Left ventricle myocardium superior (tissue), 1 donor: ENCODE results near the gene TSPAN6. TPM values are rescaled to one million over a fixed set of nuclear protein-coding genes. Genes with fewer than 3 reads are reported as not detected.

ENCODE experiments used
- ATAC-seq: fragments of 200-7000 bp; cut with Tn5 transposase; one replicate; pipeline ENCODE4 v1.9.1; 2020; ENCODE audit warnings: mild to moderate bottlenecking, moderate library complexity
- DNase-seq: peaks from one replicate; pipeline ENCODE4 v3.0.0-alpha.2; 2020
- intact Hi-C: fragments of 100-400 bp; cut with micrococcal nuclease; formaldehyde crosslinking; loops from one replicate; pipeline ENCODE4 v1.11.0; 2022
- total RNA-seq: library from RNA; stranded (reverse); fragmentation: NEBNext Ultra II Directional; extraction: Animal tissue kit (Norgen Biotek cat#: 25700); gene quantifications from one replicate; pipeline ENCODE4 v1.2.1, GENCODE V29; 2021
- donor health status: DM: no; HTN: yes; CAD: no; lungs with severe emphysema.

The TSPAN6 gene
- total RNA-seq, 1 donor from 2014 or later = 4.8 TPM

DNA sequence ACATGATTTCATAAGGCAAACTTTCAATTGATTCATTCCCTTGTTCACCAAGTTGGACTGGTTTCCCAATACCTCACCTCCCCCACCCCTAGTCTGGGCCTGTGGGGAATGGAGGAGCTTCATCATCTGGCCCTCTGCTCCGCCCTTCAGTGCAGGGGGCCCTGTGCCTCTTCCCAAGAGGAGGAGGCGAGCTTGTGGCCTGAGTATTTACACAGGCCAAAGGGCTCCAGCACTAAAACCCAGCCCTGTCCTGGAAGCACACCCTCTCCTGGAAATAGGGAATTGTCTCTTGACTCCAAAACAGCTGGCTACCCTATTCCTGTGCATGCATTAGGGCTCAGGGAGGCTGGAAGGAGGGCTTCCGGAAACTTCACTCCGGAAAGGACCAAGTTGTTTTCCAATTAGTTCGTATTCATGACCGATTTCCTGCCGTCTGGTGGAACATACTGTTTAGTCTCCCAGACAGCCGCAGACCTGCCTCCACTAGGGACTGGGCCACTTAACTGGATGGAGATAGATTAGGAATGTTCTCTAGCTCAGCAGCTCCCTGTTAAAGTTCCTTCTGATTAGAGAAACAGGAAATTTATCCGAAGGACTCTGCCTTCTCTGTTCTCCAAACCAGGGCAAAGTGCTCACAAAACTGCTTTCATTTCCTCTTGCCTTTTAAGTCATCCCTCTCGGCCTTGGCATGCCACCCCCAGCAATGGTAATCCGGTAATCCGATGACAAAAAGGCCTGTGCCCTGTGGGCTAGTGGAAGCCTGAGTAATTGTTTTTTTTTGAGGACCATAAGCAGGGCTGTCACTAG lies 13.1 kb upstream of the TSPAN6 start:
- DNase-seq = peak; percentile 72
- ATAC-seq = peak; percentile 92
- intact Hi-C loops = no loop called here

DNA sequence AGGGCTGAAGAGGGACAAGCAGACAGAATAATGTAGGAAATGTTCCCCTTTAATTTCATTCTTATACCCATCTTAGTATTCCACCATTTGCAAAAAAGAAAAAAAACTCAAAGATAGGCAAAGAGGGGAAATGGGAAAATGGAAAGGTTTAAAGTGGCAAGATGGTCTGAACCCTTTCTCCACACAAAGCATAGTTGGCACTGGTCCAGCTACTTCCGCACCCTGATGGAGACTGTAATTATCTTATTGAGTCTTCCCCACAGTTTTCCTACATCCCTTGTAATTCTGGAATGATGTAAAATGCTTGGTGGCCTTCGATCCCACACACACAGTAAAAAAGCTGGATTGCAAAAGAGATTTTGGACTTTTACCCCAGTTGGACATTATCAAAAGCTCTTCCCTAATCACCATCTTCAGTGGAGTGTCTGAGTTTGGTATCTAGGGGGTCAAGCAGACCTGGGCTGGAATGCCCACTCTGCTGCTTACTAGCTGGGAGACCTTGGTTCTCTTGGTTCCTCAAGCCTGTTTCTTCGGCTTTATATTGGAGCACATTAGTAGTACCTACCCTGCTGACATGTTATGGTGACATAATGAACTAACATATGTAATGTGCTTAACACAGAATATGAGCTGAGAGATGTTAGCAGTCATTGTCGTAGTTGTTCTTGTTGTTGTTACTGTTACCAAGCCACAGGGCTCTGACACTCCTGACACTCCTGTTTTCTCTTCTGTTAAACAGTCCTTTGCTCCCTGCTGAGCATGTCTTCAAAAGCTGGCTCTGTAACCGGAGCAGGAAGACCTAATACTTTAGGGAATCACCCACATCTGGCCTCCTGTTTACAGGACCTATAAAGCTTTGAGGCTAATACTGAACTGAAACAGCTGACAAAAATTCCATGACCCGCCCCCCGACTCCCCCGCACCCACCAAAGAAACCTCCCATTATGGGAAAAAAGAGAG lies 12.1 kb upstream of the TSPAN6 start:
- intact Hi-C loops = no loop called here
- ATAC-seq = peak; percentile 62
- DNase-seq = no peak

DNA sequence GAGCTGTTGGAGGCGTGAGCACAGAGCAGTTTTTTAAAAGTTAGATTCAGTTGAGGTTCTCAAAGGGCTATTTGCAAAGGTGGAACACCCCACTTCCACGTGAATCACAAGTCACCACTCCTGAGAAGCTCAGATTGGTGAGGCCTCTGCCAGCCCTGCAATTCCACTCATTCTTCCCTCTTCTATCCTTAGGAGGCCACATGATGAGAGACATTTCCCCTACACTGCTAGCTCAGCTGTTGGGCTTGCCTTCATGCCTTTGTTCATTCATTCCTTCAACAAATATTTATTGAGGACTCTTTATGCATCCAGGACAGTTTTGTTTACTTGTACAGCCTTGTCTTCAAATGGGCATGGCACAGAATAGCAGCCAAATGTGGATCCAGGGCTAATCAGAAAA lies 11.1 kb upstream of the TSPAN6 start:
- intact Hi-C loops = no loop called here
- DNase-seq (no peak), ATAC-seq (no peak)

- peak; percentile 2 for ATAC-seq
- intact Hi-C loops = no loop called here
- no peak for DNase-seq
Observed at GRCh38 chrX:100647095-100647494, 10.5 kb upstream of the TSPAN6 start.

GRCh38 chrX:100645106-100645505 lies 8.5 kb upstream of the TSPAN6 start:
- ATAC-seq (no peak), DNase-seq (no peak)
- intact Hi-C loops = no loop called here

- intact Hi-C loops = no loop called here
- peak; percentile 90 for ATAC-seq
- DNase-seq = peak; percentile 36
Observed at GRCh38 chrX:100643956-100644860, 7.6 kb upstream of the TSPAN6 start, which contains the start of gene SRPX2. SRPX2 (plus strand) TSS chrX:100644199; CDS start chrX:100646323, 2,124 bp downstream.

DNA sequence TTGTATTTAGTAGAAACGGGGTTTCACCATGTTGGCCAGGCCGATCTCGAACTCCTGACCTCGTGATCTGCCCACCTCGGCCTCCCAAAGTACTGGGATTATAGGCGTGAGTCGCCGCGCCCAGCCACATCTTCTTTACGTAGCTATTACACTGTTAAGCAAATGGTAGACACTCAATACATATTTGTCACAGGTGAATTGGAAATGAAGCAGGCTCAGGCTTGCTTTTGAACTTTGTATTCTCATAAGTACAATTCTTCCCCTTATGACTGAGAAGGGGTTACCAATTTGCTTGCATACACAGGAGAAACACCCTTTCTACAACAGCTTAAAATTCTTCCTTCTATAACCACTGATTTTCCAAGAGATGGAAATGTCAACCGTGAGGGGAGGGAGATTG lies 6.6 kb upstream of the TSPAN6 start:
- intact Hi-C loops = no loop called here
- no peak for ATAC-seq
- no peak for DNase-seq

DNA sequence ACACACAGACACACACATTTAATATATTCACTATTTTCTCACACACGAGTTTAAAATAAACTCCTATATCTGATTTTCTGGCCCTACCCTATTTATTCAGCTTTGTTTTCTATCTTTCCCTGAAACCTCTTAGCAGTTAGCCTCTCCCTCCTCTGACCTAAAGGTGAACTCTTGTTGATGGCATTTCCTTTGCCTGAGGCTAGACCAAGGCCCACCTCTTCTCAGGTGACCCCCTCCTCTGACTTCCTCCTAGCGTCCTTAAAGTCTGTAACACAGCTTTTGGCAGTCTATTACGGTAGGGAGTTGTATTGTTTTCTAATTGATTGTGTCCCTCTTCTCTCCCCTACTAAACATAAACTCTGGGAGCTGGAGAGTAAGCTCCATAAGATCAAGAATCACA lies 5.7 kb upstream of the TSPAN6 start:
- intact Hi-C loops = no loop called here
- ATAC-seq = no peak
- no peak for DNase-seq

GRCh38 chrX:100635989-100636320 lies 651 bp downstream of the TSPAN6 start:
- ATAC-seq (peak; percentile 43), DNase-seq (no peak)
- intact Hi-C loops = no loop called here

DNA sequence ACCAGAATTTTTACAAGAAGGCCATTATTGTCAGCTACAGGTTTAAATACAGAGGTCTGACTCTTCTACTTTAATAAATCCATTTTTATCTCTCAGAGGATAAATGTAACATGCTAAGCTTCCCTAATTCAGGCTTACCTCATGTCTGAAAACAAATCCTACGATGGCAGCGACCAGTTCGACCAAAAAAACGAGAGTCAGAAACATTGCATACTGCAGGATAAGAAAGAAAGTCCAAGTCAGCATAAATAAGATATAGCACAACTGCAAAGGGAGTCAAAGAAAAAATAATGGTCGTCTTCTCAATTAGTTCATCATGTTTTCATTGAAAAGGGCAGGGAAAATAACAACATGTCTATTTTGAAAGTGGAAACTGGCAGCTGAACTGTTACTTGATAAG lies 1.6 kb downstream of the TSPAN6 start:
- intact Hi-C loops = no loop called here
- DNase-seq (no peak), ATAC-seq (no peak)

GRCh38 chrX:100625985-100626491 lies 10.6 kb downstream of the TSPAN6 start:
- ATAC-seq = no peak
- DNase-seq = no peak
- intact Hi-C loops = no loop called here

DNA sequence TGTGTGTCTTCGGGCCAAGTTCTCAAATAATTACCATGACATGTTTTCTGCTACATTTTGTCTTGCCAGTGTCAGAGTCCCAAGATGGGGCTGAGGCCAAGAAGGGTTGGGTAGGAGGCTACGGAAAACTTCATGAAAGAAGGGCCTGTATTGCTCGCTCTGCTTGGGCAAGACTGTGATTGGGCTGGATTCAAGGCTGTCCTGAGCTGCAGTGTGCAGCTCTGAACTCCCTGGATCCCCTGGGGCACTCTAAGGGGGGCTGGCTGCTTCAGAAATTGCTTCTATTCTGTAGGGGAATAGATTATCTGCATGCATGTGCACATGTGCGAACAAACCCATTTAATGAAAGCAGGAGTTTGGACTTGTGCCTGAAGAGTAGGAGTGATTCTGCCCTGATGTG lies 13.6 kb downstream of the TSPAN6 start:
- ATAC-seq (peak; percentile 57), DNase-seq (peak; percentile 24)
- intact Hi-C loops = no loop called here

GRCh38 chrX:100615005-100615404 lies 21.6 kb downstream of the TSPAN6 start:
- ATAC-seq = no peak
- intact Hi-C loops = no loop called here
- no peak for DNase-seq

GRCh38 chrX:100611951-100612350 lies 24.7 kb downstream of the TSPAN6 start:
- DNase-seq (no peak), ATAC-seq (no peak)
- intact Hi-C loops = no loop called here

DNA sequence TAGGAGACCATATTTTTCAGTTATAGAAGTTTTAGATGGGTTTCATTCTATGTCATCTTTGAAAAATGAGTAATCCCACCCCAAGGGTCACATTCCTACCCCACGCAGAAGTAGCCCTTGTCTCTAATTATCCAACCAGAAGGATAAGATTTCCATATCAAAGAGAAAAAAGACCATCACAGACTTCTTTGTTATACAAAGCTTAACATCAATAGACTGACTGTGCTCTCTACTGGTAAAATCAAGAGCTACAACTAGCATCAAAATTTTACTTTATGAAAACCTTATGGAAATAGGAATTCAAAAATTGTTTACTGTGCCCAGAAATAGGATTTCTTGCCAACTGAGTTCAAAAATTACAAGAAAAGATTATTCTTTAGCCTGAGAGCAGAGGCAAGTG lies 27.0 kb downstream of the TSPAN6 start:
- ATAC-seq = no peak
- intact Hi-C loops = no loop called here
- DNase-seq = no peak

- DNase-seq (no peak), ATAC-seq (no peak)
- intact Hi-C loops = no loop called here
Observed at GRCh38 chrX:100606753-100607152, 29.9 kb downstream of the TSPAN6 start.

GRCh38 chrX:100600758-100601157 lies 35.8 kb downstream of the TSPAN6 start:
- intact Hi-C loops = no loop called here
- ATAC-seq (no peak), DNase-seq (no peak)

GRCh38 chrX:100600340-100600739 lies 36.3 kb downstream of the TSPAN6 start:
- ATAC-seq (no peak), DNase-seq (no peak)
- intact Hi-C loops = no loop called here

- ATAC-seq (no peak), DNase-seq (no peak)
- intact Hi-C loops = no loop called here
Observed at GRCh38 chrX:100599456-100599855, 37.1 kb downstream of the TSPAN6 start.
